Bladder microvascular endothelial cell (primary cell): ENCODE results near the gene OTULIN. TPM values are rescaled to one million over a fixed set of nuclear protein-coding genes. Genes with fewer than 3 reads are reported as not detected.

Experiments used
- total RNA-seq: library from RNA; depleted of rRNA; stranded (reverse); fragments of >200 nt; gene quantifications from 2 replicates; pipeline ENCODE4 v1.2.3, GENCODE V29; 2014

Gene OTULIN
- 10.7 and 22.1 TPM in 2 replicates for total RNA-seq

DNA sequence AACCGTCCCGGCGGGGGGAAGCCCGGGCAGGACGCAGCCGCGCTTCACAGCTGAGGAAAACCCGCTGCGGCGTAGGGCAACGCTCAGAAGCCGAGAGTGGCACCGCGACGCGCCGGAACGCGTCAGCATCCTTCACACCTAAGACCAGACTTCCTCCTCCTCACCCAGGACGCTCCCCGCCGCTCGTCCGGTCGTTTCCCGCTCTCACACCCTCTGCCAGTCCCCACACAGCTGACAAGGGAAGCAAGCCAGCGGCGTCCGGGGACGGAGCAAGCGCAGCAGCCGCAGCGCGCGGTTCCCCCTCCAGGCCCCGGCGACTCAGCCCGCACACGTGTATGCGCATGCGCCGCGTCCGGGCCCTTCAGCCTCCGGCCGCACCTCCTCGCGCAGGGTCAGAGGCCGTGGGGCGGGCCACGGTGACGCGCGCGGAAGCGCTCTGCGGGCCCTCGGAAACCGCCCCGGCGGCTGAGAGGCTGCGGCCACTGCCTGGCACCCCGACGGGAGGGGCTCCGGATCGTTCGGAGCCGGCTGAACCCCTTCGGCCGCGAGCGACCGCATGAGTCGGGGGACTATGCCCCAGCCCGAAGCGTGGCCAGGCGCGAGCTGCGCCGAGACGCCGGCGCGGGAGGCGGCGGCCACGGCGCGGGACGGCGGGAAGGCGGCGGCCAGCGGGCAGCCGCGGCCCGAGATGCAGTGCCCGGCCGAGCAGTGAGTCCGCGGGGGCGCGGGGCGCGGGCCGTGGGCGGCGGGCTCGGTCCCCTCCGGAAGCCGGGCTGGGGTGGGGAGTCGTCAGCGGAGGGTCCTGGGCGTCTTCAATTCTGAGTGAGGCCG is at the start of gene OTULIN:
Gene OTULIN (plus strand): TSS at position 449 of the 831 bp plus-strand sequence. CDS start 108 bp downstream, at position 557.

Other genes starting within 250 kb of the OTULIN start
- 0.31 and 0.49 TPM in 2 replicates for gene OTULINL, start 82.9 kb upstream of the OTULIN start, total RNA-seq
- gene ANKH, start 207.1 kb downstream of the OTULIN start, total RNA-seq: 2.8 and 23.2 TPM in 2 replicates